Stomach (tissue), 9 donors: Measurements from ENCODE around the gene GBP2. TPM values are rescaled to one million over a fixed set of nuclear protein-coding genes. Genes with fewer than 3 reads are reported as not detected.
A peak's percentile ranks its signal among the peaks of the same experiment; 100 is the strongest.
"Not testable (repeated sequence)": the region's sequence is repeated elsewhere in the genome, so short reads cannot be mapped to it uniquely, and the experiment has no call there.

Source experiments
- DNase-seq, 2 donors: peaks; one replicate each; pipeline versions ENCODE4 v3.0.0 to v3.0.0-alpha.2; 2013 to 2019
- H3K27ac ChIP-seq, 5 donors: fragments of 200-600 bp in 4 of 5; sonication (generic) in 4 of 5; one replicate each; pipeline ENCODE4 v1.5.1; 2013 to 2019; ENCODE audit warnings: mild to moderate bottlenecking in 1 of 5, moderate library complexity in 1 of 5
- H3K27me3 ChIP-seq, 3 donors: fragments of 200-600 bp; sonication (generic); one replicate each; pipeline ENCODE4 v1.5.1; 2017 to 2019; ENCODE audit warnings: mixed run types in 1 of 3
- H3K36me3 ChIP-seq, 4 donors: fragments of 200-600 bp; sonication (generic); 1 replicate in 3 of 4; 2 replicates in 1 of 4; pipeline ENCODE4 v1.5.1; 2016 to 2019
- H3K4me1 ChIP-seq, 4 donors: fragments of 200-600 bp; sonication (generic); one replicate each; pipeline ENCODE4 v1.5.1; 2016 to 2019
- H3K4me3 ChIP-seq, 4 donors: fragments of 200-600 bp; sonication (generic) in 3 of 4; one replicate each; pipeline ENCODE4 v1.5.1; 2016 to 2019; ENCODE audit warnings: mild to moderate bottlenecking in 1 of 4
- H3K9me3 ChIP-seq, 4 donors: fragments of 200-600 bp; sonication (generic); one replicate each; pipeline ENCODE4 v1.5.1; 2016 to 2019
- EP300 ChIP-seq: sonication (generic); formaldehyde crosslinking; IDR thresholded peaks from one replicate; pipeline ENCODE4 v1.6.1; 2017; ENCODE audit warnings: antibody characterized with exemption
- POLR2A ChIP-seq, 4 donors: fragments of 450-650 bp; IDR thresholded peaks; one replicate each; pipeline ENCODE4 v1.6.1; 2016; ENCODE audit warnings: antibody characterized with exemption in 4 of 4, control low read depth in 2 of 4, mild to moderate bottlenecking in 1 of 4, moderate library complexity in 1 of 4
- POLR2AphosphoS5 ChIP-seq, 3 donors: sonication (generic); formaldehyde crosslinking; IDR thresholded peaks; one replicate each; pipeline ENCODE4 v1.6.1; 2016; ENCODE audit warnings: antibody characterized with exemption in 3 of 3
- WGBS, 5 donors: extraction: QIAGEN DNeasy Blood & Tissue Kit in 3 of 5; methylation state at CpG; one replicate each; pipeline versions ENCODE4 v1.1.5 to v1.1.7; 2013 to 2018; 5-methylcytosine and 5-hydroxymethylcytosine counted together
- intact Hi-C: fragments of 100-400 bp; cut with DNase I; formaldehyde crosslinking; loops from one replicate; pipeline ENCODE4 v1.15.1; 2023; ENCODE audit warnings: low total_unique reads
- polyA plus RNA-seq, 3 donors: library from polyadenylated mRNA; stranded (reverse); fragments of 200-250 nt; gene quantifications; one replicate each; pipeline ENCODE4 v1.2.3, GENCODE V29; 2013
- total RNA-seq, 5 donors: library from RNA; depleted of rRNA; stranded (reverse); fragments of >200 nt; gene quantifications; one replicate each; pipeline versions ENCODE4 v1.1.0 to v1.2.3, GENCODE V29; 2014 to 2016
- TF ChIP-seq, protein P1 (sequence below), 7 experiments: fragments of 450-650 bp in 4 of 7; fragments of 200-600 bp in 3 of 7; sonication (generic) in 3 of 7; IDR thresholded peaks; one replicate each; pipeline ENCODE4 v1.5.1; 2016 to 2019; ENCODE audit warnings: antibody characterized with exemption in 7 of 7, control low read depth in 2 of 7, mild to moderate bottlenecking in 1 of 7
- donor health status: healthy with polysubstance abuse.
- donor health status: Bipolar disorder and iron deficiency.
- donor health status: healthy.

The GBP2 gene
- total and polyA plus RNA-seq, 8 donors: 21.0 to 119 (median 63.1) TPM

GRCh38 chr1:89133747-89134146 is 7.8 kb upstream of the GBP2 start:
- no peak for DNase-seq
- TF ChIP-seq EP300 (no peak), POLR2AphosphoS5 (IDR thresholded peaks at IDR 0.05) (no peak), POLR2A (IDR thresholded peaks at IDR 0.05) (no peak)
- TF ChIP-seq, protein P1, sequence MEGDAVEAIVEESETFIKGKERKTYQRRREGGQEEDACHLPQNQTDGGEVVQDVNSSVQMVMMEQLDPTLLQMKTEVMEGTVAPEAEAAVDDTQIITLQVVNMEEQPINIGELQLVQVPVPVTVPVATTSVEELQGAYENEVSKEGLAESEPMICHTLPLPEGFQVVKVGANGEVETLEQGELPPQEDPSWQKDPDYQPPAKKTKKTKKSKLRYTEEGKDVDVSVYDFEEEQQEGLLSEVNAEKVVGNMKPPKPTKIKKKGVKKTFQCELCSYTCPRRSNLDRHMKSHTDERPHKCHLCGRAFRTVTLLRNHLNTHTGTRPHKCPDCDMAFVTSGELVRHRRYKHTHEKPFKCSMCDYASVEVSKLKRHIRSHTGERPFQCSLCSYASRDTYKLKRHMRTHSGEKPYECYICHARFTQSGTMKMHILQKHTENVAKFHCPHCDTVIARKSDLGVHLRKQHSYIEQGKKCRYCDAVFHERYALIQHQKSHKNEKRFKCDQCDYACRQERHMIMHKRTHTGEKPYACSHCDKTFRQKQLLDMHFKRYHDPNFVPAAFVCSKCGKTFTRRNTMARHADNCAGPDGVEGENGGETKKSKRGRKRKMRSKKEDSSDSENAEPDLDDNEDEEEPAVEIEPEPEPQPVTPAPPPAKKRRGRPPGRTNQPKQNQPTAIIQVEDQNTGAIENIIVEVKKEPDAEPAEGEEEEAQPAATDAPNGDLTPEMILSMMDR (IDR thresholded peaks at IDR 0.05): no peak
- no peak overlapping the region for H3K4me3 ChIP-seq
- no peak overlapping the region for H3K27ac ChIP-seq
- H3K36me3 ChIP-seq: no peaks in the 10 kb centered on the region
- no peaks in the 10 kb centered on the region for H3K27me3 ChIP-seq
- 88 to 100% (median 94%) methylated on average over 1 of the region's 1 CpG; no CpG with 5 or more reads in 1 of the 5 donors for WGBS, 5 donors
- H3K9me3 ChIP-seq: no peaks in the 10 kb centered on the region
- peaks cover 5 to 19% (median 9%) of the 10 kb centered on the region in 4 donors for H3K4me1 ChIP-seq
- intact Hi-C loops: no loop called here

- peaks cover 5 to 43% (median 21%) of the 10 kb centered on the region in 4 donors for H3K4me1 ChIP-seq
- H3K27me3 ChIP-seq: no peaks in the 10 kb centered on the region
- H3K9me3 ChIP-seq: no peaks in the 10 kb centered on the region
- H3K4me3 ChIP-seq: no peak overlapping the region
- 20 to 45% (median 39%) methylated on average over 1 of the region's 1 CpG for WGBS, 5 donors
- TF ChIP-seq EP300 (no peak), POLR2A (IDR thresholded peaks at IDR 0.05) (no peak), POLR2AphosphoS5 (IDR thresholded peaks at IDR 0.05) (no peak)
- TF ChIP-seq, protein P1 (IDR thresholded peaks at IDR 0.05): no peak
- H3K36me3 ChIP-seq: no peaks in the 10 kb centered on the region
- H3K27ac ChIP-seq: peak overlapping the region in 1 of 5 donors; percentile 90
- no peak for DNase-seq
- intact Hi-C loops: no loop called here
Measured at GRCh38 chr1:89130716-89131115, 4.8 kb upstream of the GBP2 start.

- Histone ChIP-seq H3K4me3 (no peak overlapping the region), H3K27me3 (no peaks in the 10 kb centered on the region), H3K9me3 (no peaks in the 10 kb centered on the region), H3K36me3 (no peaks in the 10 kb centered on the region), H3K27ac (peak overlapping the region in 3 of 5 donors; percentile 79 to 90 (median 87)), H3K4me1 (peaks cover 5 to 49% (median 23%) of the 10 kb centered on the region in 4 donors)
- no peak for DNase-seq
- WGBS, 5 donors: 57 to 76% (median 67%) methylated on average over 4 of the region's 4 CpGs
- TF ChIP-seq POLR2AphosphoS5 (IDR thresholded peaks at IDR 0.05): no peak
- TF ChIP-seq POLR2A (IDR thresholded peaks at IDR 0.05): no peak
- no peak for TF ChIP-seq EP300
- TF ChIP-seq, protein P1 (IDR thresholded peaks at IDR 0.05): no peak
- intact Hi-C loops: no loop called here
Measured at GRCh38 chr1:89129911-89130310, 4.0 kb upstream of the GBP2 start.

DNA sequence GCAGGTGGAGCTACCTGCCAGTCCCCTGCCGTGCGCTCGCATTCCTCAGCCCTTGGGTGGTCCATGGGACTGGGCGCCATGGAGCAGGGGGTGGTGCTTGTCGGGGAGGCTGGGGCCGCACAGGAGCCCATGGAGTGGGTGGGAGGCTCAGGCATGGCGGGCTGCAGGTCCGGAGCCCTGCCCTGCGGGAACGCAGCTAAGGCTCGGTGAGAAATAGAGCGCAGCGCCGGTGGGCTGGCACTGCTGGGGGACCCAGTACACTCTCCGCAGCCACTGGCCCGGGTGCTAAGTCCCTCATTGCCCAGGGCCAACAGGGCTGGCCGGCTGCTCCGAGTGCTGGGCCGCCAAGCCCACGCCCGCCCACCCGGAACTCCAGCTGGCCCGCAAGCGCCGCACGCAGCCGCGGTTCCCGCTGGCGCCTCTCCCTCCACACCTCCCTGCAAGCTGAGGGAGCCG is 2.1 kb upstream of the GBP2 start:
- DNase-seq, H3K9me3 ChIP-seq, intact Hi-C loops, H3K36me3 ChIP-seq, H3K27me3 ChIP-seq: not testable (repeated sequence)
- Histone ChIP-seq H3K4me1 (peaks cover 14 to 68% (median 32%) of the 10 kb centered on the region in 4 donors), H3K4me3 (peak overlapping the region in 3 of 4 donors; percentile 2 to 36 (median 30)), H3K27ac (peak overlapping the region in 4 of 5 donors; percentile 77 to 90 (median 83))
- 97 to 100% (median 98%) methylated on average over 9 to 31 of the region's 31 CpGs for WGBS, 5 donors
